Sciatic nerve (tissue), 2 donors: ENCODE measurements around the gene SPCS2. TPM values are rescaled to one million over a fixed set of nuclear protein-coding genes. Genes with fewer than 3 reads are reported as not detected.
A peak's percentile ranks its signal among the peaks of the same experiment; 100 is the strongest.

ENCODE experiments used
- ATAC-seq: fragments of 200-7000 bp; cut with Tn5 transposase; one replicate; pipeline ENCODE4 v1.9.1; 2020; ENCODE audit warnings: mild to moderate bottlenecking, moderate library complexity
- DNase-seq: peaks from one replicate; pipeline ENCODE4 v3.0.0-alpha.2; 2020; ENCODE audit warnings: low spot score
- intact Hi-C: fragments of 100-400 bp; cut with DNase I; formaldehyde crosslinking; loops from one replicate; pipeline ENCODE4 v1.14.2; 2022
- total RNA-seq: library from RNA; stranded (reverse); fragmentation: NEBNext Ultra II Directional; extraction: Animal tissue kit (Norgen Biotek cat#: 25700); gene quantifications from one replicate; pipeline ENCODE4 v1.2.1, GENCODE V29; 2021
- donor health status: DM: no; HTN: no; CAD: no.
- donor health status: DM: no; HTN: no; CAD: no.

Gene SPCS2
- total RNA-seq, result 130 TPM

DNA sequence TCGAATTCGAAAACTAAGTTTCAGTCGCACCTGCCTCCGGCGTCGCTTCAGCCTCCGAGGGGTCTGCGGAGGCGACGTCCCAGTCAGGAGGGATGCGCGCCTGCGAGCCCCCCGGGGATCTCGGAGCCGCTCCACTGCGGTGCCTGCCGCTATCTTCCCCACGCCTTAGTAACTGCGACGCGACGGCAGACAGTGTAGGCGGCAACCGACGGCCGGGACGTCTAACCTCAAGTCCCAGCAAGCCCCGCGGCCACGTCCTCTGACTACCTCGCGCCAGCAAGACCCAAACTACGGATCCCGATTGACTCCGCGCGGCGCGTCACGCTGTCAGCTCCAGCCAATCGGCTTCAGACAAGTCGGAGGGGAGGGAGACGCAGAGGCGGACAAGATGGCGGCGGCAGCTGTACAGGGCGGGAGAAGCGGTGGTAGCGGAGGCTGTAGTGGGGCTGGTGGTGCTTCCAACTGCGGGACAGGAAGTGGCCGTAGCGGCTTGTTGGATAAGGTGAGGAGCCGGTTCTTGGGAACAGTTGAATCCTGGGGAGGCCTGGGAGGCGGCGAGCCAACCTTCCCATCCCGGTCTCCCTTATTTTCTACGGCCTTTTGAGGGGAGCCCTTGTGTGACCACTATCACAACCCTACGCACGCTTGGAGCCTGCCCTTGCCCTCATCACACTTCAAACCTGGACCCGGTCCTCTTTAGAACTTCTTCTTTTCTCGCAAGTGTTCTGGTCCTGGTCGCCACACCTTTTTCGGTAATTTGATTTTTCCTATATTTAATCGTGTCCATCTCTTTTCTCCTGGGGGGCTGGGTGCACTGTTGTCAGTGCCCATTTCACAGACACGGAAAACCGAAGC is at the start of gene SPCS2, which contains the start of gene XRRA1:
TSS of gene SPCS2 (plus strand) at position 369 of the 855 bp plus-strand sequence. CDS start at position 389, 20 bp downstream.
TSS of gene XRRA1 (minus strand) at position 194 of the 855 bp plus-strand sequence. CDS start 8,213 bp downstream, outside the sequence.
- ATAC-seq, result peak; percentile 100
- peak; percentile 99 for DNase-seq
- intact Hi-C loops, result no loop called here

DNA sequence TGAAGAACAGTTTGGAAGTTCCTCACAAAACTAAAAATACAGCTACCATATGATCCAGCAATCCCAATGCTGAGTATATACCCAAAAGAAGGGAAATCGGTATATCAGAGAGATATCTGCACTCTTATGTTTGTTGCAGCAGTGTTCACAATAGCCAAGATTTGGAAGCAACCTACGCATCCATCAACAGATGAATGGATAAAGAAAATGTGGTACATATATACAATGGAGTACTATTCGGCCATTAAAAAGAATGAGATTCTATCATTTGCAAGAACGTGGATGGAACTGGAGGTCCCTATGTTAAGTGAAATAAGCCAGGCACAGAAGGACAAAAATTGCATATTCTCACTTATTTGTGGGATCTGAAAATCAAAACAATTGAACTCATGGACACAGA is 46.7 kb upstream of the SPCS2 start:
- intact Hi-C loops, result no loop called here
- DNase-seq (no peak), ATAC-seq (no peak)

DNA sequence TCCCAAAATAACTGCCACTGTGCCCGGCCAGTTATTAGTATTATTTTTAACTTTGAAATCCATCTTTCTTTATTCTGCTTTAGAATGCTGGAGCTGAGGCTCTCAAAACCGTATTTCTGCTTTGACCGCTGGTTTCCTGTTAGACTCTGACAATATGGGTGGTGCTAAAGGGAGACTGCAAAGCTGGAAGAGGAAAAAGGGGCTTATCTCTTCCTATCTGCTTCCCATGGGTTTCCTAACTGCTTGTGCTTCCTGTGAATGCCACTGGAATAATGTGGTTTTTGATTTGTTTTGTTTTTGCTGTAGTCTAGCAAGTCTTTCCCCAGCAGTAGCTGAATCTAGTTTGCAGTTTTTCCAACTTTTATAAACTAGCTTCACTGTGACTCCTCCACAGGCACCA is 43.7 kb upstream of the SPCS2 start:
- ATAC-seq (no peak), DNase-seq (no peak)
- intact Hi-C loops, result no loop called here

DNA sequence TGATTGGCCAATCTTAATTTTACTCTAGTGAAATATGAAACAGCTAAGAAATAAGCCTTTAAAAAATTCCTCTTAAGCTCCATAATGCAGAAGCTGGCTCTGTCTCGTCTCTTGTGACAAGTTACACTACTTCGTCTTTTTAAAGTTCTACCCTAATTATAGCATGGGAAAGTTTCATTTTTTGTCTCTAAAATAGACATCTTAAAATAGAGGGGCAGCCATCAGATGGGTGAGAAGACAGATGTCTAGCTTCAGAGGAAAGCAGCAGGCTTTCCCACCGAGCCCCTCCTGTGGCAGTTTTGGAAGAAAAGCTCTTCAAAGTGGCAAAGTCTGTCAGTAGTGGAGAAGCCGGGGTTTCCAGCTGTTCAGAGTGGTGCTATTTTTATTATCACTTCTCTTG is 39.7 kb upstream of the SPCS2 start:
- ATAC-seq (no peak), DNase-seq (no peak)
- intact Hi-C loops, result no loop called here

DNA sequence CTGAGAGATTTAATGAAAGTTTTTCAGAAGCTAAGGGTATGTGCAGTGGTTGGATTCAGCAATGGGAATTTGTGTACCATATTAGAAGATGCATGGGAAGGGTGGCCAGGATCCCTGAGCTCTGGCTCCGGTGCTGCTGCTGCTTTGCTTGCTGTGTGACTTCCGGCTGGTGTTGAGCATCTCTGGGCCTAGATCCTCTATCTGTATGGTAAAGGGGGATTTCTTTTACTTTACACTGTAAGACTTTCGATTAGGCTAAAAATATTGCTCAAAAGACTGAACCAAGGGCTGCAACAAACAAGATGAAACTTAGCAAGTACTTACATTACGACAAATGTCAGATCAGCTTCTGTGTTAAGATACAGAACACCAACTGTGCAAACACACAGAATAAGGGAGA is 39.3 kb upstream of the SPCS2 start:
- intact Hi-C loops, result no loop called here
- DNase-seq, result no peak
- ATAC-seq, result no peak

DNA sequence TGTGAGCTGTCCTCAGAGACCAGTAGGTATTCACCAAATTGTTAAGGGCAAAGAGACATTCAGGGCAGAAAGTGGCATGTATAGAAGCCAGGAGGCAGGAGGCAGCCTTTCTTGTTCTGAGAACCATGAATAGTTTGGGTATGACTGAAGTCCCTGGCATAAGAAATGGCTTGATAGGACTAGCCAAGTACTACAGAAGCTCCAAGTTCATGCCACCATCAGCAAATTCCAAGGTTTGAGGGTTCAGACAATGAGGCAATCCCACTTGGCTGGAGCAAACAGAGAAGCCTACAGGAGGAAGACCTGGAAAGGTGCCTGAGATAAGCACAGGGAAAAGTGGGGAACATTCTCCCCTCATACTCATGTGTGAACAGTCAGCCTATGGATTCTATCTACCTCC is 25.9 kb upstream of the SPCS2 start:
- no peak for ATAC-seq
- no peak for DNase-seq
- intact Hi-C loops, result no loop called here

DNA sequence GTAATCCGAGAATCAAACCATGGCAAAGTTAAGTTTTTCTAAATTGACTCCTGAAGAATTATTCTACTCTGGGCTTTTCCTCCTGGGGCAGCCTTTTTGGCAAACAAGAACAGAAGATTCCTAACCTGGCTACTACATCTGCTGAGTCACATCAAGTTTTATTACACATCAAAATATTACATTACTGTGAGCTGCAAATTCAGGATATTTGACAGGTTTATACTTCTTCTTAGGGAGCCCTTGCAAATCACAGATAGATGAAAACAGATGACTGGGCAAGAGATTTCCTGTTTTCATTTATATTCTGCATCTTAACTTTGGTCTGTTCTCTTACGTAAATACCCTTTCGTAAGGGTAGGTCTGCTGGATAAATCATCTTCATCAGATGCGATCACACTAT is 23.8 kb upstream of the SPCS2 start:
- intact Hi-C loops, result no loop called here
- no peak for ATAC-seq

DNA sequence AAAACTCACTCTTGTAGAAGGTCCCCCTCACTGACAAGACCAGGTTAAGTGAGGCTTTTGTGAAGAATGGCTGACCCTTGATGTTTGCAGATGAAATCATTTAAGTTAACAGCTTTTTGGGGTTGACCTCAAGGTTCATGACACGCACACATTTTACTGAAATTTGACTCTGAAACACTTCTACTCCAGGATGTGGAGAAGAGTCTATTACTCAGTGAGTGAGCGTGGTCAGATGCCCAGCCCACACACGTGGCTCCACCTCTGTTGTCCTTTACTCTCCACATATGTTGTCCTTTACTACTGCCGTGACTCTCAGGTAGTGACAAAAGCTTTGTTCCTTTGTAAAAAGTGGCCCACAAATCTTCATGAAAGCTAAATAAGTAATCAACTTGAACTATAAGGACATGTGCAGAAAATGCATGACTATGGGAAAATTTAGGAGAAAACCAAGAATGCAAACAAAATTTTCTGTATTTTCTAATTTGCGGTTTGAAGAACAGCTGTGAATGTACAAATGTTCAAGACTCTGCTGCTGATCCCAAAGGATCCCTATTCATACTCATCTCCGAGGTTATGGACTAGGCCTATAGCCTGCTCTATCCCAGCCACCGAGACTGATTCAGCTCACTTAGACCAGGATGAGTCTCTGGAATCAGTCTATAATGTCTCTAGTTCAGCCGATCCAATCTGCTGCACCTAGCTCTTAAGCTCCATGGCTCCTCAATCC is 22.6 kb upstream of the SPCS2 start:
- ATAC-seq (no peak), DNase-seq (no peak)

More for the DNA sequence above, 23.8 kb upstream of the SPCS2 start:
- DNase-seq, result no peak

DNA sequence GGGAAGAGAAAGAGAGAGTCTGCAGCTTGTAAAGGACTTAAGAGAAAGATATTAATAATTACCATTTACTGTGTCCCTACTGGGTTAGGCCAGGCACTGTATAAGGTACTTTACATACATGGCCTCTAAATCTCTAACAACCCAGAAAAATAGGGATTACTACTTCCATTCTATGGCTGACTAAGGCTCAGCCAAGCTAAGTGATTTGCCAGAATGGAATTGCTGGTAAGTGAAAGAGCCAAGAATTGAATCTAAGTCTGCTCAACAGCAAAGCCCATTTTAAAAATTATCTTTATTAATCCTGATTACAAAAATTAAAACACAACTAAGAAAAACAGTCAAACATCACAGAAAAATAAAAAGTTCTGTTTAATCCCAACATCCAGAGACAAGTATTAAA is 21.6 kb upstream of the SPCS2 start:
- intact Hi-C loops, result no loop called here
- ATAC-seq, result no peak
- DNase-seq, result no peak

More for the DNA sequence above, 22.6 kb upstream of the SPCS2 start:
- intact Hi-C loops, result no loop called here

DNA sequence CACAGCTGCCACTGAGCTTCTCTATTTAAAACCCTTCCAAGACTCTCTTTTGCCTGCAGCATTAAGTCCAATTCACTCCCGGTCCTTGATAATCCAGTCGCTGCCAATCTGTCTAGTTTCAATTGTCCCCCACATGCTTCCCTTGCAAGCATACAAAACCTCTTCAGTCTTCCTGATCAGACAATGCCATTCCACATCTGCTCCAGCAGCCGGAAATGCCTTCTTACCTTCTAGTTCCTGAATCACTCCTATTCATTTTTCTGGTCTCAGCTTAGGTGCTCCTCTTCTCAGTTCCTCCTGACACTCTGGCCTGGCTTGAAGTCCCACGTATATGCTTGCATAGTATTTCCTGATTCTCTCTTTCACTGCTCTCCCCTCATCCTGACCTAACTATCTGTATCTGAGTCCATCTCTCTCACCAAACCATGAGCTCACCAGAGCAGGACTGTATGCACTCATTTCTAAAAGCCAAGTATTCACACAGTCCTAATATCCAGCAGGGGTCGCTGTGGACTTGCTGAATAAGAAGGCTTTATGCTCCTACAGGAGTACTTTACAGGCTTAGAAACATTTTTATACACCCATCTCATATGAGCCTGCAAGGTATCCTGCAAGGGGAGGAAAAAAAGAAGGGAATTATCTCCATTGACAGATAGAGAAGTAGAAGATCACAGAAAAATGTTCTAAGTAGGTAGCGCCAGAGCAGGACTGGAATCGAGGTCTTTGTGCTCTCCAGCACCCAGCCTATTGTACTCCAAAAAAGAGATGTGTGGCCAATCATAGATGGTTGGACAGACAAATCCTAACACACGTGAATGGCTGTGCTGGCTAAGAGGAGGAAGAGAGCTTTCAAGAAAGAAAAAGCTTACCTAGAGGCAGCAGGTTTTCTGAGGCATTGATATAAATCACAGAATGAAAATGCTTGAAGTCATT is 19.4 kb upstream of the SPCS2 start:
- intact Hi-C loops, result loop anchor here (10.0 kb wide), 1 partner anchor 315 kb away; the partner anchor contains the start of gene TPBGL
- ATAC-seq (peak; percentile 77), DNase-seq (peak; percentile 76)

DNA sequence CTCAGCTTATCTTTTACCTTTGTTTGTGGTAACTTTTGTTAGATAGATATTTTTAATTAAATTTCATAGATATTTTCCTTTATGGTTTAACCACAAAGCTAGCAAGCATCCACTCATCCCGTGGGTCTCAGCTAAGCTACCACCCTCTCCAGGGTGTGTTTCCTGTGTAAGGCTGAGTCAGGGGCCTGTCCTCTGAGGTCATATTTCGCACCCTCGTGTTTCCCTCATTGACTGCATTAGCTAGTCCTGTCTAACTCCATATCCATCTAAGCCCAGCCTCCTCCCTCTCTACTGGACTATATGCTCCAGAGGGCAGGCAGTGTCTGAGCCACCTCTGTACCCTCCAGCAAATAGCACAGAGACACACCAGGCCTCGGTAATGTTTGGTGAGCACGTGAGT is 16.9 kb upstream of the SPCS2 start:
- no peak for DNase-seq
- intact Hi-C loops, result loop anchor here (10.0 kb wide), 1 partner anchor 313 kb away; the partner anchor contains the start of gene TPBGL
- ATAC-seq, result no peak

DNA sequence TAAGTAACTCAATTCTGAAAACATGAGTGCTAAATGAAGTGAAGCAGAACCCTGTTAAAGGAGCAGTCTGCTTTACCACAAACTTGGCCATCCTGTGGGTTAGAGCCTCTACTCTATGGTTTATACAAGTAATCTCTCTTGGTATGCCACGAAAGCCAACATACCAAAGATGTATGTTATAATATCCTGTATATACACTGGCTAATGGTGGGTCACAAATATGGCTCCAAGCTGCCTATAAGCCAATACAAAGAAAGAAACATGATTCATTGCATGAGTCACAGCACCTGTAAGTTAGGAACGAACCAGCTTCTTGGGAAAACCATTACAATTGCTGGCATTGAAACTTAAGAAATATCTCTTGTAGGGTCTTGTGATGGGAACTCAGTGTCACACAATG is 16.3 kb upstream of the SPCS2 start:
- intact Hi-C loops, result loop anchor here (10.0 kb wide), 1 partner anchor 312 kb away; the partner anchor contains the start of gene TPBGL
- ATAC-seq, result no peak

DNA sequence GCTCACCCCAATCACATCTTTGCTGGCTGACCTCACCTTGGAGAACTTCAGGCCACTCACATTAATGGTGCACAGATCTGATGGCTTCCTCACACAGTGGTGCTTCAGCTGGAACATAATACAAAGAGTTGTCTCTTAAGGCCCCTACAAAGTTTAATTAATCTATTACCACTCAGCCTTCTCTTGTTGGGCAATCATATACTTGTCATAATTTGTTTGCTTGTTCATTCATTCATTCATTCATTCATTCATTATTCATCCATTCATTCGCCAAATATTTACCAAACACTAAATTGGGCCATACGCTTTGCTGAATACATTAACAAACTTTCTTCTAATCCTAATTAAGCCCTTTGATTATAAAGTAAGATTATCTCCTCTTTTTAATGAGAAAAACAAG is 15.3 kb upstream of the SPCS2 start:
- ATAC-seq (no peak), DNase-seq (no peak)
- intact Hi-C loops, result loop anchor here (10.0 kb wide), 1 partner anchor 311 kb away; the partner anchor contains the start of gene TPBGL

More for the DNA sequence above, 16.3 kb upstream of the SPCS2 start:
- no peak for DNase-seq

DNA sequence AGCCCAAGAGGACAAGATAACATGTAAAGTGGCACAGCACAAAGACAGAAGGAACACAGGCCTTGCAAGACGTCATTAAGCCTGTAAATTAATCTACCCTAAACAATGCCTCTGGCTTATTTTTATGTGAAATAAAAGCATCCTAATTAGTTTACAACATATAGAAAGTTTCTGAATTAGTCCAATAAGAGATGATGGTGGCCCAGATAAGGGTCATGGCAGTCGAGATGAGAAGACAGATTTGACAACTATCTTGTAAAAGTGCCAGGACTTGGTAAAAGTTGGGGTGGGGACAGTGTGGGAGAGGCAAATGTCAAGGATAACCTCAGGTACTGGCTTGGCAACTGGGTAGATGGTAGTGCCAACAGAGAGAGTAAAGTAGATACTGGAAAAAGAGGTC is 13.8 kb upstream of the SPCS2 start:
- intact Hi-C loops, result loop anchor here (10.0 kb wide), 1 partner anchor 310 kb away; the partner anchor contains the start of gene TPBGL
- DNase-seq (no peak), ATAC-seq (no peak)

DNA sequence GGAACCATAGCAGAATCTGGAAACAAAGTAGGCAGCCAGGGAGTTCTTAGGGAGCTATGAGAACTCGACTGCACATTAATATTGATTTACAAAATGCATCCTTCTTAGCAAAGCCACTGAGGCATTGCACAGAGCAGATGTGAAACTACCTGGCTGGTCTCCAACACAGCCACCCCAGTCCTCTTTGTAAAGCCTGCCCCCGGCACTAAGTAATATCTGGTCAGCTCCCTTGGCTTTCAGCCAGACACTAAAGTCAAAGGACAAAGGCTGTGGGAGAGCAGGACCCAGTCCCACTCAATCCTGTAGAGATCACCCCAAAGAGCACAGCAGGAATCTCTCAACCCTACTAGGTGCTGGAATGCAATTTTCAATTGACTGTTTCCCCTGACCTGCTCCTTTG is 13.0 kb upstream of the SPCS2 start:
- DNase-seq (no peak), ATAC-seq (no peak)
- intact Hi-C loops, result loop anchor here (10.0 kb wide), 1 partner anchor 309 kb away; the partner anchor contains the start of gene TPBGL

DNA sequence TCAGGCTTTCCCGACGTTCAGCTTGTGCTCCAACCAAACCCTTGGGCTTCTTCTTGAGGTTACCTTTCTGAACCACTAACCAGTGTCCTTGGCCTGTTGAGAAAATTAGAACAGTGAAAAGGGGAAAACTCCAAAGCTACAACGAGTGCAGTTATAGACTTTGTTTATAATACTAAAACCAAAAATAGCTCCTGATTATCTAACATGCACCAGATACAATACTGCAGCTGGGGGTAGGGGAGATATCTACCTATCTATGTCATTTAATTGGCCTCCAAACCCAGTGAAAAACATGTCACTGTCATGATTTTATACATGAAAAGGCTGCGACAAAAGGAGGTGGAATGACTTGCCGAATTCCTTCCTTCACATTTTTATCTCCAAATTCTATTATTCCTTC is 12.1 kb upstream of the SPCS2 start:
- DNase-seq (no peak), ATAC-seq (no peak)
- intact Hi-C loops, result loop anchor here (10.0 kb wide), 1 partner anchor 308 kb away; the partner anchor contains the start of gene TPBGL

DNA sequence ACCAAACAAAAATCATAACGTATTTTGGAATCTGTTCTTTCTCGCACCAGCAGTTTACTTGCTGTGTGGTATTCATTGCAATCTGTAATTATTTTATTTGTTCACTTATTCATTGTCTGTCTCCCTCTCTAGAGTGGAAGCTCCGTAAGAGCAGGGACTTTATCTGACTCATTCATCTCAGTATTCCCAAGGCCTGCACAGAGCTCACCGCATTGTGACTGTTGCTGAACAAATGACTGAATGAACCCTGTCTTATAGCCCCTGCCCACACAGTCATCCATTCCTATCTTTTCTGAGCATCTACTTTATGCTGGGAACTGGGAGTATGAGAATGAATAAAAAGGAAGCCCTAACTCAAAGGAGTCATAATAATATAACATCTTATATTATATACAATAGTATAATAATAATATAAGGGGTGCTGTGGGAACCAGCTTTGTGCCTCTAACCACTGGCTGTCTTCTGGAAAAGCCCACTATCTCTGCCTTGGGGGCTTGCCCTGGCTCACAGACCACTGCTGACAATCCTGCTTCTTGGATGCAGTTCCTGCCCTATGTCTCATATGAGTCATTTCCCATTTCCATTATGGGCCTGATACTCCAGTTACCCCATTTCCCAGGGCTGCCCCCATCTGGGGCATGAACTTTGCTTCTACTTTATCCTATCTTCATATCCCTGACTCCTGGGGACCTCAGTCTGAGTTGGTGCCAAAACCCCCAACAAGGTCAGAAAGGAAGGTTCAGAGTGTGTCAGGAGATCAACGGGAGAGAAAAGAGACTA is 11.2 kb upstream of the SPCS2 start:
- DNase-seq (no peak), ATAC-seq (no peak)
- intact Hi-C loops, result loop anchor here (10.0 kb wide), 1 partner anchor 307 kb away; the partner anchor contains the start of gene TPBGL

DNA sequence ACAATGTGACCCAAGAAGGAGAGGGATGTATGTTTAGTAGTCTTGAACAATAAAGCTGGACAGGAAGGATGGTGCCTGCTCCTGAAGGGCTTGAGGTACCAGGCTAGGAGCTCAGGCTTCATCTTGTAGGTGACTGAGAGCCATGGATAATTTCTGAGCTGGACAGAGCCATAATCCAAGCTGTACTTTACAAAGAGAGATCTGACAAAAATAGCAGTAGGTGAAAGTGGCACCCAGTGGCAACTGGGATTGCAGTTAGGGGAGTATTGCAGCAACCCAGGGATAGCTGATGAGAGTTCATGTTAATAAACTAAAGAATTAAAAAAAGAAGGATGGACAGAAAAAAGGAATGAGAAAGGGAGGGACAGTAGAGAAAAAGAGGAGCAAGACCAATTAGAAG is 7.6 kb upstream of the SPCS2 start:
- ATAC-seq (no peak), DNase-seq (no peak)
- intact Hi-C loops, result no loop called here
